Stimulated activated naive B cell treated with anti-CD40 and anti-IgM and Interleukin-4, amounts not matched to agents 10 μg/mL and 1 μg/mL and 100 μg/mL, for 72 hours (primary cell): ENCODE results near the gene FHIP1B.
"Not testable (repeated sequence)": the region's sequence is repeated elsewhere in the genome, so short reads cannot be mapped to it uniquely, and the experiment has no call there.

Experiments used
- ATAC-seq, 2 donors: fragments of 150-1000 bp; cut with Tn5 transposase; replicated peaks; 2 replicates each; pipeline ENCODE4 v1.10.0; 2021; ENCODE audit warnings: moderate library complexity in 1 of 2
- DNase-seq: peaks from one replicate; pipeline ENCODE4 v3.0.0; 2021
- H3K27ac Mint-ChIP-seq: one replicate; pipeline ENCODE4 v1.8.0; 2022; ENCODE audit warnings: mild to moderate bottlenecking, mixed read lengths
- H3K27me3 Mint-ChIP-seq, 2 donors: one replicate each; pipeline ENCODE4 v1.8.0; 2022; ENCODE audit warnings: mixed read lengths in 2 of 2
- H3K36me3 Mint-ChIP-seq, 2 donors: one replicate each; pipeline ENCODE4 v1.8.0; 2022; ENCODE audit warnings: mixed read lengths in 2 of 2, mild to moderate bottlenecking in 1 of 2
- H3K4me1 Mint-ChIP-seq, 2 donors: one replicate each; pipeline ENCODE4 v1.8.0; 2022; ENCODE audit warnings: mixed read lengths in 2 of 2, mild to moderate bottlenecking in 1 of 2
- H3K4me3 Mint-ChIP-seq, 2 donors: one replicate each; pipeline ENCODE4 v1.8.0; 2022; ENCODE audit warnings: mild to moderate bottlenecking in 2 of 2, mixed read lengths in 2 of 2, moderate library complexity in 1 of 2
- H3K9me3 Mint-ChIP-seq, 2 donors: one replicate each; pipeline ENCODE4 v1.8.0; 2022; ENCODE audit warnings: mixed read lengths in 2 of 2, mild to moderate bottlenecking in 1 of 2

Gene FHIP1B

GRCh38 chr11:6251120-6251733, 16.8 kb upstream of the FHIP1B start:
- Mint-ChIP-seq H3K27me3 (peaks cover 0 to 11% of the 10 kb centered on the region in 2 donors), H3K9me3 (peaks cover 0 to 1% of the 10 kb centered on the region in 2 donors), H3K4me3 (no peak overlapping the region), H3K36me3 (no peaks in the 10 kb centered on the region), H3K4me1 (no peaks in the 10 kb centered on the region), H3K27ac (no peak overlapping the region)
- DNase-seq = no peak
- peak; percentile 61 to 69 for ATAC-seq

- H3K36me3 Mint-ChIP-seq = no peaks in the 10 kb centered on the region
- no peak for DNase-seq
- H3K27me3 Mint-ChIP-seq = peaks cover 0 to 11% of the 10 kb centered on the region in 2 donors
- ATAC-seq = no peak
- peaks cover 0 to 1% of the 10 kb centered on the region in 2 donors for H3K9me3 Mint-ChIP-seq
- H3K4me1 Mint-ChIP-seq = no peaks in the 10 kb centered on the region
- H3K4me3 Mint-ChIP-seq = no peak overlapping the region
- H3K27ac Mint-ChIP-seq = no peak overlapping the region
Measured at GRCh38 chr11:6249770-6250555, 15.5 kb upstream of the FHIP1B start.

GRCh38 chr11:6248897-6249296, 14.5 kb upstream of the FHIP1B start:
- H3K36me3 Mint-ChIP-seq, H3K9me3 Mint-ChIP-seq, H3K27ac Mint-ChIP-seq, H3K4me1 Mint-ChIP-seq, ATAC-seq, H3K4me3 Mint-ChIP-seq, DNase-seq: not testable (repeated sequence)
- peaks cover 5 to 19% of the 10 kb centered on the region in 2 donors for H3K27me3 Mint-ChIP-seq

- no peak overlapping the region for H3K4me3 Mint-ChIP-seq
- DNase-seq (no peak), ATAC-seq (no peak)
- H3K4me1 Mint-ChIP-seq = no peaks in the 10 kb centered on the region
- no peaks in the 10 kb centered on the region for H3K36me3 Mint-ChIP-seq
- peaks cover 12 to 25% of the 10 kb centered on the region in 2 donors for H3K27me3 Mint-ChIP-seq
- H3K27ac Mint-ChIP-seq = no peak overlapping the region
- peaks cover 0 to 1% of the 10 kb centered on the region in 2 donors for H3K9me3 Mint-ChIP-seq
Measured at GRCh38 chr11:6248248-6248647, 13.8 kb upstream of the FHIP1B start.

GRCh38 chr11:6245536-6245935, 11.1 kb upstream of the FHIP1B start:
- H3K27me3 Mint-ChIP-seq = peaks cover 25 to 43% of the 10 kb centered on the region in 2 donors
- no peak overlapping the region for H3K27ac Mint-ChIP-seq
- H3K36me3 Mint-ChIP-seq = no peaks in the 10 kb centered on the region
- peaks cover 0 to 1% of the 10 kb centered on the region in 2 donors for H3K9me3 Mint-ChIP-seq
- peaks cover 3 to 5% of the 10 kb centered on the region in 2 donors for H3K4me1 Mint-ChIP-seq
- ATAC-seq = no peak
- H3K4me3 Mint-ChIP-seq = no peak overlapping the region
- no peak for DNase-seq

DNA sequence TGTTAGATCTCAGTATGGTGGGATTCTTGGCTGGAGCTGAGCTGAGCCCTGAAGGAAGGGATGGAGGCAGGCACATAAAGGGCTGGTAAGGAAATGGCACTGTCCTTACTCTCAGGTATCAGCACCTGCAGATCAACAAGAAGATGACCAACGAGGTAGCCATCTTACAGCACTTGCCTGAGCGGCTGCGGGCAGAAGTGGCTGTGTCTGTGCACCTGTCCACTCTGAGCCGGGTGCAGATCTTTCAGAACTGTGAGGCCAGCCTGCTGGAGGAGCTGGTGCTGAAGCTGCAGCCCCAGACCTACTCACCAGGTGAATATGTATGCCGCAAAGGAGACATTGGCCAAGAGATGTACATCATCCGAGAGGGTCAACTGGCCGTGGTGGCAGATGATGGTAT, 6.9 kb upstream of the FHIP1B start:
- Mint-ChIP-seq H3K27me3 (peaks cover 31 to 35% of the 10 kb centered on the region in 2 donors), H3K9me3 (no peaks in the 10 kb centered on the region), H3K4me3 (no peak overlapping the region), H3K36me3 (no peaks in the 10 kb centered on the region), H3K27ac (no peak overlapping the region), H3K4me1 (peaks cover 4 to 7% of the 10 kb centered on the region in 2 donors)
- ATAC-seq (no peak), DNase-seq (no peak)

DNA sequence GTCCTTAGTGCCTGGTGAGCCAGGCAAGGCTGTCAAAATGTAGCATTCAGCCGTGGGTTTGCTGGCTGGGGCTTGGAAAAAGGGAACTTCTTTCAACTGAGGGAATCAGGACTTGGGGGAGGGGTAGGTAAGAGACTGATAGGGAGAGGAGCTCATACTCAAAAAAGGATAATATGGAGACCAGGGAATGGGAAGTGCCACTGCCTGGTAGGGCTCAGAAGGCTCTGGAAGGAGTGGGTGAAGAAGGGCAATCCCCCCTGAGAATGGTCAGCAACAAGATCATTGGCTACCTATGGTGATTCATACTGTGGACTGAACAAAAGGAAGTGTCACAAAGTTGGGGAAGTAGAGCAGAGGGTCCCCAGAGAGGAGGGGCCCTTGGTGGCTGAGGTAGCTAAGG, 6.3 kb upstream of the FHIP1B start:
- Mint-ChIP-seq H3K27ac (no peak overlapping the region), H3K4me3 (no peak overlapping the region), H3K36me3 (no peaks in the 10 kb centered on the region), H3K4me1 (peaks cover 4 to 7% of the 10 kb centered on the region in 2 donors), H3K9me3 (no peaks in the 10 kb centered on the region), H3K27me3 (peaks cover 31 to 35% of the 10 kb centered on the region in 2 donors)
- ATAC-seq = peak in 1 of 2 donors; percentile 41
- DNase-seq = no peak

DNA sequence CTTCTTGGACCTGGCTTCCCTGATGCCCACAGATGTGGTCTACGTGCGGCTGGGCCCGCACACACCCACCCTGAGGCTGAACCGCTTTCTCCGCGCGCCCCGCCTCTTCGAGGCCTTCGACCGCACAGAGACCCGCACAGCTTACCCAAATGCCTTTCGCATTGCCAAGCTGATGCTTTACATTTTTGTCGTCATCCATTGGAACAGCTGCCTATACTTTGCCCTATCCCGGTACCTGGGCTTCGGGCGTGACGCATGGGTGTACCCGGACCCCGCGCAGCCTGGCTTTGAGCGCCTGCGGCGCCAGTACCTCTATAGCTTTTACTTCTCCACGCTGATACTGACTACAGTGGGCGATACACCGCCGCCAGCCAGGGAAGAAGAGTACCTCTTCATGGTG, 5.7 kb upstream of the FHIP1B start:
- no peaks in the 10 kb centered on the region for H3K36me3 Mint-ChIP-seq
- H3K4me3 Mint-ChIP-seq = no peak overlapping the region
- DNase-seq = no peak
- no peaks in the 10 kb centered on the region for H3K9me3 Mint-ChIP-seq
- H3K4me1 Mint-ChIP-seq = peaks cover 7 to 12% of the 10 kb centered on the region in 2 donors
- no peak for ATAC-seq
- peaks cover 31 to 35% of the 10 kb centered on the region in 2 donors for H3K27me3 Mint-ChIP-seq
- no peak overlapping the region for H3K27ac Mint-ChIP-seq

DNA sequence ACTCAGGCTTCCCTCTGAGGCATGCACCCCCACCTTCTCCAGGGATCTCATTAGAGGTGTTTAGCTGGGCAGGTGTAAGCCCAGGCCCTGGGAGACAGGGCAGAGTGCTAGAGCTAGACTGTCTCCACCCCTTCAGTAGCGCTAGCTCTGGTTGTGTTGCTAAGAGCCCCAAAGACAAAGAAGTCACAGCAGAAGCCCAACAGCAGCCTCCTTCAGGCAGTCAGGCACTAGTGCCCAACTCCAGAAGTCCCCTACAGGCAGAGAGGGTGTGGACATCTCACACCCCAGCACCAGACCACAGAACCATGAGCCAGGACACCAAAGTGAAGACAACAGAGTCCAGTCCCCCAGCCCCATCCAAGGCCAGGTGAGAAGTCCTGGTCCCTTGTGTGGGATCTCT, 4.5 kb upstream of the FHIP1B start, which contains the start of gene CNGA4:
Gene CNGA4, plus strand, starts transcription at position 188 of the 400 bp plus-strand sequence. Its CDS starts 118 bp downstream, at position 306.
- DNase-seq (no peak), ATAC-seq (no peak)
- H3K4me1 Mint-ChIP-seq = peaks cover 12 to 20% of the 10 kb centered on the region in 2 donors
- no peaks in the 10 kb centered on the region for H3K36me3 Mint-ChIP-seq
- no peak within 1 kb of the TSS for H3K4me3 Mint-ChIP-seq
- H3K27me3 Mint-ChIP-seq = peaks cover 26 to 28% of the 10 kb centered on the region in 2 donors
- no peaks in the 10 kb centered on the region for H3K9me3 Mint-ChIP-seq
- H3K27ac Mint-ChIP-seq = no peak within 1 kb of the TSS

DNA sequence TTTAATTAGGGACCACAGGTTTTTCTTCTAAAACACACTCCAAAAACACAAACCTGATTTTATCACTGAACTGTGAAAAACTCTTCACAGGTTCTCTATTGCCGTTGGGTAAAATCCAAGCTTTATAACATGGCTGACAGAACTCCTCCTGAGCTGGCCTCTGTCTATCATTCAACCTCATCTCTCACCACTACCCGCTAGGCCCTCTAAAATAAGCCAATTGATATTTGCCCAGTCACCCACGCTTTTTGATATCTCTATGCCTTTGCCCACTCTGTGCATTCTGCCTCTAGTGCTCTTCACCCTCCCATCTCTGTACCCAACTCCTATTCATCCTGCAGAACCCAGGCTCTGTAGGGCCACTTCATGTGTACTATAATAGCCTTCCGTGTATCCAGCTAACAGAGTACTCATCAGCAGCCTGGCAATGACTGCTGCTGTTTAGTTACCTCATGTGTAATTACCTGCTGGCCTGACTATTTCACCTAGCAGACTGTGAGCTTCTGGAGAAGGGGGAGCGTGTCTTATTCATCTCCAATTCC, 3.4 kb upstream of the FHIP1B start:
- ATAC-seq (no peak), DNase-seq (no peak)
- Mint-ChIP-seq H3K4me3 (no peak overlapping the region), H3K9me3 (no peaks in the 10 kb centered on the region), H3K4me1 (peaks cover 17 to 26% of the 10 kb centered on the region in 2 donors), H3K27me3 (peaks cover 15 to 17% of the 10 kb centered on the region in 2 donors), H3K36me3 (no peaks in the 10 kb centered on the region), H3K27ac (no peak overlapping the region)

DNA sequence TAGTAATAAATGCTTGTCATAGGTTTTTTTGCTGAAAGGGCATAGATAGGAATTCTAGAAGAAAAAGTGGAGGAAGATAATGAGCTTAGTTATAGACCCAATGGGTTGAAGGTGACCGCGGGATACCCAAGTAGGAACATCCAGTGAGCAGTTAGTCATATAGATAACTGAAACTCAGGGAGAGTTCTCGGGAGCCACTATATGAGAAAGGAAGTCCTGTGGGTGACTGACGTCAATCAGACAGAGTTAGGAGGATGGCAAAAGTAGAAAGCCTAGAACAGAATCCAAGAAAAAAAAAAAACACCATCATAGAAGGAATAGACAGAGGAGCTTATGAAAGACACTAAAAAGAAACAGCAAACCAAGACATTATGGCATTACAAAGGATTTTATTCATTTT, 2.8 kb upstream of the FHIP1B start:
- Mint-ChIP-seq H3K36me3 (no peaks in the 10 kb centered on the region), H3K27ac (no peak overlapping the region), H3K9me3 (no peaks in the 10 kb centered on the region), H3K27me3 (peaks cover 13% of the 10 kb centered on the region in 2 donors), H3K4me1 (peaks cover 17 to 27% of the 10 kb centered on the region in 2 donors), H3K4me3 (no peak overlapping the region)
- DNase-seq = no peak
- ATAC-seq = no peak

DNA sequence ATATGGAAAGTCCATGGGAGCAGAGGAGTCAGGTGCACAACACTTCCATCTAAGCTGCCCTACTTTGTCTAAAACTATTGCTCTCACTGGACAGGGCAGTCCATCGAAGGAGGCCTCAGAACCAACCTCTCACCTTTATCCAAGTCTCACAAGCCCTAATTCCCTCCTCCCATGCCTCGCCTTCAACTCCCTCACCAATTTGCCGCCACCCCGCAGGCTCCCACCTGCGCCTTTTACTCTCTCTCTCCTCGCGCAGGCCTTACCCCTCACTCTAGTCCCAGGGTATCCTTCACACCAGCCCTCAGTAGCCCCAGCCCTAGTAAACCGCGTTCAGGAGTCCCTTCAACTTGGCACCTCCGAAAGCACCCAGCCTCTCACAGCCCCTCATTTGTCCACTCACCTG, 451 bp downstream of the FHIP1B start:
- H3K36me3 Mint-ChIP-seq = peaks cover 4 to 13% of the 10 kb centered on the region in 2 donors
- DNase-seq = no peak
- peak overlapping the region; percentile 98 for H3K27ac Mint-ChIP-seq
- H3K4me3 Mint-ChIP-seq = peak overlapping the region; percentile 98 to 99
- peak in 1 of 2 donors; percentile 1 for ATAC-seq
- no peaks in the 10 kb centered on the region for H3K9me3 Mint-ChIP-seq
- H3K27me3 Mint-ChIP-seq = no peaks in the 10 kb centered on the region
- peaks cover 29 to 40% of the 10 kb centered on the region in 2 donors for H3K4me1 Mint-ChIP-seq

DNA sequence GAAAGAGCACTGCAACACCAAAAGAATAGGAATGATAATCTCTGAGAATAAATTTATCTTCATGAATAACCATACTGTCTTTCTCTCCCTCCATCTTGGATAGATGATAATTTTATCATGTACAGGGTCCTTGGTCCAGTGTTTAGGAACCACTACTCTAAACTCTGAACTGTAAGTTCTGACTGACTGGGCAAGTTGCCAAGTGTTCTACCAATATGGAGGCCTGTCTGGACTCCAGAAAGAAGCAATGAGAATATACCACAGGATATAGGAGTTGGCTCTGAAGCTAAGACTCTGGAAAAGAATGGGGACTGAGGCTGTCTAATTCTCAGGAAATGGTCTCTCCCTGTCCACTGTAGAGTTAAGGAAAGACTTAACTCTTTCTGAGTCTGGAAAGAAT, 1.5 kb downstream of the FHIP1B start:
- Mint-ChIP-seq H3K9me3 (no peaks in the 10 kb centered on the region), H3K27ac (no peak overlapping the region), H3K4me1 (peaks cover 29 to 40% of the 10 kb centered on the region in 2 donors), H3K27me3 (no peaks in the 10 kb centered on the region), H3K36me3 (peaks cover 4 to 16% of the 10 kb centered on the region in 2 donors), H3K4me3 (peak overlapping the region in 1 of 2 donors; percentile 9)
- ATAC-seq (no peak), DNase-seq (no peak)

DNA sequence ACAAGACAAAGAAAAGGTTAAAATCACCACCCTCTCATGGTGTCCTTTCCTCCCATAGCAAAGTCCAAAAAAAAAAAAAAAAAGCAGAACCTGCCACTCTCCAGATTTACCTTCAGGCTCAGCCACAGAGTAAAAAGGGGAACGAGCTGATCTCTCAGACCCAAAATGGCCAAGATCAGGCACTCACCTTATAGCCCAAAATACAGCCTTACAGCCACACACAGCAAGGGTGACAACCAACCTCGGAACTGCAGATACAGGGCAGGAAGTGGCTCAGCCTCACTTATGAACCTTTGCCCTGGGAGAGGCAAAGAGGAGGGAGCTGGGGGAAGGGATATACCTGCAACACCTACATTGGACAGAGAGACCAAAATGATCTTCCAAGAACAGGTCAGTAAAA, 4.5 kb downstream of the FHIP1B start:
- ATAC-seq = no peak
- H3K36me3 Mint-ChIP-seq = peaks cover 10 to 22% of the 10 kb centered on the region in 2 donors
- DNase-seq = no peak
- H3K4me1 Mint-ChIP-seq = peaks cover 37 to 56% of the 10 kb centered on the region in 2 donors
- H3K4me3 Mint-ChIP-seq = no peak overlapping the region
- H3K27ac Mint-ChIP-seq = no peak overlapping the region
- H3K27me3 Mint-ChIP-seq = no peaks in the 10 kb centered on the region
- H3K9me3 Mint-ChIP-seq = no peaks in the 10 kb centered on the region
